Measurements from ENCODE around the gene MEGF11. TPM values are rescaled to one million over a fixed set of nuclear protein-coding genes. Genes with fewer than 3 reads are reported as not detected.

MEGF11 gene
- total RNA-seq, 2 donors from 2014 or later: not detected

DNA sequence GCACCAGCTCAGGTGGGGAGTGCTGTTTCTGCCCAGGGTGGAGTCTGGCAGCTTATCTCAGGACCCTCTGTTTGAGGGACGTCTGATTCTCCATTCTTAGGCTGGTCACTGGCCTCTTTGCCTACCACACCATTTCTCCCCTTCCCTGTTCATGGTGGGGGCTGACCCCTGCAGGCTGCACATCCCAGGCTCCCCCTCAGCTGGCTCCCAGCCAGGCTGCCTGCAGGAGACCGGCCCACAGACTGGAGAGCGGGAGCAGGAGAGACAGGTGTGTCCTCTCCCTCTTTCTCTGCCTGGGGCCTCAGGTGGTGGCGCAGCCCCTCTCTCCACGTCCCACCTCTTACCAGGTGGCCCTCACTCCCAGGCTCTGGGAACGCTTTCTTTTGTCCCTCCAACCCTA lies 323.4 kb downstream of the MEGF11 start:
- 80 to 83% methylated on average over 4 to 6 of the region's 6 CpGs for WGBS, 2 donors
- no peaks in the 10 kb centered on the region for H3K36me3 ChIP-seq (replicated peaks in 1 of 2; ENCODE audit: insufficient read depth in 1 of 2, low read depth in 2 of 2)
- ATAC-seq (no peak), DNase-seq (no peak)
- no peak overlapping the region for H3K27ac ChIP-seq
- intact Hi-C loops (cut with DNase I): no loop called here
- no peak overlapping the region for H3K4me3 ChIP-seq
- H3K9me3 ChIP-seq: no peaks in the 10 kb centered on the region
- H3K4me1 ChIP-seq: no peaks in the 10 kb centered on the region
- TF ChIP-seq, protein P1, sequence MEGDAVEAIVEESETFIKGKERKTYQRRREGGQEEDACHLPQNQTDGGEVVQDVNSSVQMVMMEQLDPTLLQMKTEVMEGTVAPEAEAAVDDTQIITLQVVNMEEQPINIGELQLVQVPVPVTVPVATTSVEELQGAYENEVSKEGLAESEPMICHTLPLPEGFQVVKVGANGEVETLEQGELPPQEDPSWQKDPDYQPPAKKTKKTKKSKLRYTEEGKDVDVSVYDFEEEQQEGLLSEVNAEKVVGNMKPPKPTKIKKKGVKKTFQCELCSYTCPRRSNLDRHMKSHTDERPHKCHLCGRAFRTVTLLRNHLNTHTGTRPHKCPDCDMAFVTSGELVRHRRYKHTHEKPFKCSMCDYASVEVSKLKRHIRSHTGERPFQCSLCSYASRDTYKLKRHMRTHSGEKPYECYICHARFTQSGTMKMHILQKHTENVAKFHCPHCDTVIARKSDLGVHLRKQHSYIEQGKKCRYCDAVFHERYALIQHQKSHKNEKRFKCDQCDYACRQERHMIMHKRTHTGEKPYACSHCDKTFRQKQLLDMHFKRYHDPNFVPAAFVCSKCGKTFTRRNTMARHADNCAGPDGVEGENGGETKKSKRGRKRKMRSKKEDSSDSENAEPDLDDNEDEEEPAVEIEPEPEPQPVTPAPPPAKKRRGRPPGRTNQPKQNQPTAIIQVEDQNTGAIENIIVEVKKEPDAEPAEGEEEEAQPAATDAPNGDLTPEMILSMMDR (IDR thresholded peaks at IDR 0.05): no peak
- TF ChIP-seq POLR2A (IDR thresholded peaks at IDR 0.05): no peak
- no peaks in the 10 kb centered on the region for H3K27me3 ChIP-seq

DNA sequence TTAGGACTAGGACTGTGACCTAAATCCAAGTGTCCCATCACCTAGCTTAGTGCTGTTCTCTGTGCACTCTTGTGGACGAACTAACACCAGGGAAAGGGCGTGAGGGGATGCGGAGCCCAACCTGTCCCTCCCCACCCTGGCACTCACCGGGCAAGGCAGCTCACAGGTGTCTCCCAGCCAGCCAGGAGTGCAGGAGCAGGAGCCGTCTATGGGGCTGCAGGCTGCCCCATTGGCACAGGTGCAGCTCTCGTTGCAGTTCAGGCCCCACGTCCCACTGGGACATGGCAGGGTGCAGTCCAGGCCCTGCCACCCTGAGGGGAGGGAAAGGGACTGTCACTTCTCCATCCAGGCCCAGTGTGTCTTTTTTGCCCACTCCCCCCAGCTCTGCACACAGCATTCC lies 324.0 kb downstream of the MEGF11 start:
- WGBS, 2 donors: 86 to 87% methylated on average over 7 of the region's 7 CpGs
- TF ChIP-seq, protein P1 (IDR thresholded peaks at IDR 0.05): no peak
- no peak for TF ChIP-seq POLR2A (IDR thresholded peaks at IDR 0.05)
- Histone ChIP-seq H3K36me3 (replicated peaks in 1 of 2; ENCODE audit: insufficient read depth in 1 of 2, low read depth in 2 of 2) (no peaks in the 10 kb centered on the region), H3K27me3 (no peaks in the 10 kb centered on the region), H3K4me3 (no peak overlapping the region), H3K9me3 (no peaks in the 10 kb centered on the region), H3K4me1 (no peaks in the 10 kb centered on the region), H3K27ac (no peak overlapping the region)
- intact Hi-C loops (cut with DNase I): no loop called here
- DNase-seq (no peak), ATAC-seq (no peak)

DNA sequence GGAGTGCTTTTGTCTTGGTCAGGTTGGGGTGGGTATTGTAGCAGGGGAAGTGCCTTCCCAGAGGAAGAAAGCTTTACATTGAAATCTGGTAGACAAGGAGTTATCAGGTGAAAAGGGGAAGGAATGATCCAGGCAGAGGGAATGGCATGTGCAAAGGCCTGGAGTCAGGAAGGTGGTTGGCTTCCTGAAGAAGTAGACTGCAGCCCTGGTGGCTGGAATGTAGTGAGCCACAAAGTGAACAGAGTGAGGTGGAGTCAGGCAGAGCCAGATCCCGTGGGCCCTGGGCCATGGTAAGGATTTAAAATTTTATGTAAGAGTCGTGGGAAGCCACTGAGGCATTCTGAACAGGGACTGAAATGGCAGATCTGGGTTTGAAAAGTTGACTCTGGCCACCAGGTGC lies 326.0 kb downstream of the MEGF11 start:
- no peak for ATAC-seq
- 76 to 98% methylated on average over 2 of the region's 2 CpGs for WGBS, 2 donors
- no peak overlapping the region for H3K4me3 ChIP-seq
- intact Hi-C loops (cut with DNase I): no loop called here
- no peaks in the 10 kb centered on the region for H3K36me3 ChIP-seq (replicated peaks in 1 of 2; ENCODE audit: insufficient read depth in 1 of 2, low read depth in 2 of 2)
- no peaks in the 10 kb centered on the region for H3K4me1 ChIP-seq
- H3K27me3 ChIP-seq: no peaks in the 10 kb centered on the region
- H3K27ac ChIP-seq: no peak overlapping the region
- no peaks in the 10 kb centered on the region for H3K9me3 ChIP-seq
- no peak for DNase-seq
- TF ChIP-seq POLR2A (IDR thresholded peaks at IDR 0.05): no peak
- TF ChIP-seq, protein P1 (IDR thresholded peaks at IDR 0.05): no peak

DNA sequence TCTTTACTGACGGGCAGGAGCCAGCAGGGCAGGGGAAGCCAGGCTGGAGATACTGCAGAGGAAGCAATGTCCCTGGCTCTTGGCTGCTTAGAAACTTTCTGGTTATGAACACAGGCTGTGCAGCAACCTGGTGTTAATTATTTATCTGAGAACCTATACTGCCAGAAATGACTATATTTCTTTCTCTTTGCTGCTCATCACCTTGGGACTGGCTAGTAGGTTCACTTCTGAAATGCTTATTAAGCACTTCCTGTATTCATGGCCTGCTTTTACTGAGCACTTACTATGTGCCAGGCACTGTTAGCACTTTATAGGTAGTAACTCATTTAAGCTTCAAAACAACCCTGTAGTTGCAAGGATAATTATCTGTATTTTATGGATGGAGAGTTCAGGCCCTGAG lies 326.7 kb downstream of the MEGF11 start:
- intact Hi-C loops (cut with DNase I): no loop called here
- 91 to 95% methylated on average over 1 of the region's 1 CpG for WGBS, 2 donors
- TF ChIP-seq, protein P1 (IDR thresholded peaks at IDR 0.05): no peak
- TF ChIP-seq POLR2A (IDR thresholded peaks at IDR 0.05): no peak
- Histone ChIP-seq H3K36me3 (replicated peaks in 1 of 2; ENCODE audit: insufficient read depth in 1 of 2, low read depth in 2 of 2) (no peaks in the 10 kb centered on the region), H3K4me3 (no peak overlapping the region), H3K9me3 (no peaks in the 10 kb centered on the region), H3K27me3 (no peaks in the 10 kb centered on the region), H3K4me1 (no peaks in the 10 kb centered on the region), H3K27ac (no peak overlapping the region)
- DNase-seq (no peak), ATAC-seq (no peak)

DNA sequence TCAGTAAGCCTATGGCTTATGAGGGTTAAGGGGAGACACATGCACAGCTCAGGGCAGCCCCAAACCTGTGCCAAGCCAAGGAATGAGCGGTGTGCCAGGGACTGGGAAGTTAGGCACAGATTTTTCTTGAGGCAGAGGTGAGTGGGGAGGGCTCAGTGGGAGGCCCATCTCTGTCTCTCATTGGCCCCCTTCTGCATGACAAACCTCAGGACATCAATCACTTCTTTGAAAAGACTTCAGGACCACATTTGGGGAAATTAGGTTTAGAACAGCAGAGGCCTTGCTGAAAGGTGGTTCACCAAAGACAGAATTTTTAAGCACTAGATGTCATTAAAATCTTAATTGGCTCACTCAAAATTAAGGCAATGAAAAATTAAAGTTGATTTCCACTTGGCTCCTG lies 327.1 kb downstream of the MEGF11 start:
- H3K27me3 ChIP-seq: no peaks in the 10 kb centered on the region
- H3K36me3 ChIP-seq (replicated peaks in 1 of 2; ENCODE audit: insufficient read depth in 1 of 2, low read depth in 2 of 2): no peaks in the 10 kb centered on the region
- no peak overlapping the region for H3K27ac ChIP-seq
- WGBS, 2 donors: 91 to 100% methylated on average over 1 of the region's 1 CpG
- DNase-seq (no peak), ATAC-seq (no peak)
- H3K9me3 ChIP-seq: no peaks in the 10 kb centered on the region
- TF ChIP-seq POLR2A (IDR thresholded peaks at IDR 0.05): no peak
- TF ChIP-seq, protein P1 (IDR thresholded peaks at IDR 0.05): no peak
- intact Hi-C loops (cut with DNase I): no loop called here
- H3K4me3 ChIP-seq: no peak overlapping the region
- no peaks in the 10 kb centered on the region for H3K4me1 ChIP-seq
